ACC112 (cell line): Measurements from ENCODE around the gene PRDX3.
"Not testable (repeated sequence)": the region's sequence is repeated elsewhere in the genome, so short reads cannot be mapped to it uniquely, and the experiment has no call there.

ENCODE experiments used
- H2AFZ ChIP-seq: fragments of 200-600 bp; sonication (generic); one replicate; pipeline ENCODE4 v1.6.0; 2017; ENCODE audit warnings: antibody characterized with exemption, low read length; ENCODE audit not compliant: unreplicated experiment
- H3K27ac ChIP-seq: fragments of 200-600 bp; sonication (generic); 2 replicates; pipeline ENCODE4 v1.5.1; 2014; ENCODE audit warnings: low read depth, mild to moderate bottlenecking, antibody characterized with exemption, low read length, moderate library complexity
- H3K27me3 ChIP-seq: fragments of 200-600 bp; sonication (generic); 2 replicates; pipeline ENCODE4 v1.6.1; 2014; ENCODE audit warnings: mild to moderate bottlenecking, antibody characterized with exemption, low read length, moderate library complexity, mixed read lengths; ENCODE audit not compliant: insufficient read depth
- H3K36me3 ChIP-seq: fragments of 200-600 bp; sonication (generic); 2 replicates; pipeline ENCODE4 v1.6.1; 2016; ENCODE audit warnings: mild to moderate bottlenecking, antibody characterized with exemption, low read length, moderate library complexity, mixed read lengths; ENCODE audit not compliant: insufficient read depth
- H3K4me1 ChIP-seq: fragments of 200-600 bp; sonication (generic); one replicate; pipeline ENCODE4 v1.6.1; 2016; ENCODE audit warnings: low read length, mixed read lengths; ENCODE audit not compliant: insufficient read depth, unreplicated experiment, control insufficient read depth
- H3K4me3 ChIP-seq: fragments of 200-600 bp; sonication (generic); 2 replicates; pipeline ENCODE4 v1.5.1; 2014; ENCODE audit warnings: mild to moderate bottlenecking, low read depth, low read length
- H3K79me2 ChIP-seq: fragments of 200-600 bp; sonication (generic); one replicate; pipeline ENCODE4 v1.6.0; 2016; ENCODE audit warnings: low read length; ENCODE audit not compliant: control insufficient read depth, unreplicated experiment, insufficient read depth

PRDX3 gene

GRCh38 chr10:119139464-119140067 lies 39.0 kb downstream of the PRDX3 start:
- Histone ChIP-seq H3K27me3 (no peaks in the 10 kb centered on the region), H3K4me3 (no peak overlapping the region), H3K4me1 (peaks cover 16% of the 10 kb centered on the region), H2AFZ (no peak overlapping the region), H3K79me2 (no peaks in the 10 kb centered on the region), H3K36me3 (no peaks in the 10 kb centered on the region), H3K27ac (no peak overlapping the region)

GRCh38 chr10:119138346-119139306 lies 40.0 kb downstream of the PRDX3 start:
- no peak overlapping the region for H2AFZ ChIP-seq
- H3K79me2 ChIP-seq, result no peaks in the 10 kb centered on the region
- H3K4me3 ChIP-seq, result no peak overlapping the region
- H3K36me3 ChIP-seq, result peaks cover 3% of the 10 kb centered on the region; the same call in 1 of the 2 replicates
- H3K27me3 ChIP-seq, result no peaks in the 10 kb centered on the region
- H3K27ac ChIP-seq, result no peak overlapping the region
- H3K4me1 ChIP-seq, result peaks cover 16% of the 10 kb centered on the region

GRCh38 chr10:119137878-119138277 lies 40.7 kb downstream of the PRDX3 start:
- not testable (repeated sequence) for H3K79me2 ChIP-seq, H3K27ac ChIP-seq, H2AFZ ChIP-seq, H3K27me3 ChIP-seq, H3K36me3 ChIP-seq, H3K4me3 ChIP-seq
- H3K4me1 ChIP-seq, result peaks cover 16% of the 10 kb centered on the region

- Histone ChIP-seq H3K79me2 (no peaks in the 10 kb centered on the region), H3K36me3 (peaks cover 3% of the 10 kb centered on the region; the same call in 1 of the 2 replicates), H3K4me1 (peaks cover 24% of the 10 kb centered on the region), H3K27ac (peak overlapping the region; percentile 96), H3K4me3 (no peak overlapping the region), H2AFZ (no peak overlapping the region), H3K27me3 (no peaks in the 10 kb centered on the region)
Observed at GRCh38 chr10:119136084-119136483, 42.5 kb downstream of the PRDX3 start.

GRCh38 chr10:119135513-119135881 lies 43.1 kb downstream of the PRDX3 start:
- Histone ChIP-seq H3K79me2 (no peaks in the 10 kb centered on the region), H3K4me3 (peak overlapping the region; percentile 50), H3K4me1 (peaks cover 29% of the 10 kb centered on the region), H3K27ac (peak overlapping the region; percentile 96), H3K36me3 (peaks cover 8% of the 10 kb centered on the region), H2AFZ (no peak overlapping the region), H3K27me3 (no peaks in the 10 kb centered on the region)

- no peak overlapping the region for H3K27ac ChIP-seq
- peaks cover 9% of the 10 kb centered on the region for H3K36me3 ChIP-seq
Observed at GRCh38 chr10:119133949-119134348, 44.7 kb downstream of the PRDX3 start.

GRCh38 chr10:119132521-119133345 lies 45.9 kb downstream of the PRDX3 start:
- H3K4me1 ChIP-seq, result peaks cover 43% of the 10 kb centered on the region
- H3K27me3 ChIP-seq, result no peaks in the 10 kb centered on the region
- H3K27ac ChIP-seq, result peak overlapping the region; percentile 71; the same call in 1 of the 2 replicates
- no peak overlapping the region for H2AFZ ChIP-seq
- no peaks in the 10 kb centered on the region for H3K79me2 ChIP-seq
- H3K4me3 ChIP-seq, result no peak overlapping the region
- H3K36me3 ChIP-seq, result peaks cover 9% of the 10 kb centered on the region

More at GRCh38 chr10:119133949-119134348, 44.7 kb downstream of the PRDX3 start:
- Histone ChIP-seq H3K27me3 (no peaks in the 10 kb centered on the region), H3K4me1 (peaks cover 43% of the 10 kb centered on the region), H2AFZ (no peak overlapping the region), H3K79me2 (no peaks in the 10 kb centered on the region), H3K4me3 (no peak overlapping the region)

- H3K4me1 ChIP-seq, result peaks cover 43% of the 10 kb centered on the region
- peaks cover 9% of the 10 kb centered on the region for H3K36me3 ChIP-seq
- peak overlapping the region; percentile 71 for H3K27ac ChIP-seq
- no peaks in the 10 kb centered on the region for H3K79me2 ChIP-seq
- peak overlapping the region; percentile 72 for H3K4me3 ChIP-seq
- H2AFZ ChIP-seq, result peak overlapping the region; percentile 5
- H3K27me3 ChIP-seq, result no peaks in the 10 kb centered on the region
Observed at GRCh38 chr10:119131512-119132240, 46.9 kb downstream of the PRDX3 start.

GRCh38 chr10:119129721-119130120 lies 48.9 kb downstream of the PRDX3 start:
- H3K27ac ChIP-seq, result no peak overlapping the region
- H3K27me3 ChIP-seq, result no peaks in the 10 kb centered on the region
- no peaks in the 10 kb centered on the region for H3K79me2 ChIP-seq
- H3K4me3 ChIP-seq, result no peak overlapping the region
- peaks cover 28% of the 10 kb centered on the region for H3K4me1 ChIP-seq
- H3K36me3 ChIP-seq, result peaks cover 13% of the 10 kb centered on the region
- H2AFZ ChIP-seq, result no peak overlapping the region

GRCh38 chr10:119125942-119126341 lies 52.7 kb downstream of the PRDX3 start:
- Histone ChIP-seq H3K79me2 (no peaks in the 10 kb centered on the region), H3K27me3 (no peaks in the 10 kb centered on the region), H3K27ac (no peak overlapping the region), H3K4me1 (peaks cover 18% of the 10 kb centered on the region), H3K4me3 (no peak overlapping the region), H2AFZ (no peak overlapping the region), H3K36me3 (peaks cover 10% of the 10 kb centered on the region)
